ENCODE data around the gene RAPGEF1. TPM values are rescaled to one million over a fixed set of nuclear protein-coding genes. Genes with fewer than 3 reads are reported as not detected.
A peak's percentile ranks its signal among the peaks of the same experiment; 100 is the strongest.

The RAPGEF1 gene
- total RNA-seq, 1 donor, result 33.7 TPM

- DNase-seq (ENCODE audit: low read depth), result no peak
- no peak overlapping the region for H3K4me3 ChIP-seq (ENCODE audit: low read depth, low read length)
- no peak for TF ChIP-seq CTCF (IDR thresholded peaks at IDR 0.05; ENCODE audit: insufficient read depth, low read length)
Observed at GRCh38 chr9:131731237-131731636, 8.6 kb downstream of the RAPGEF1 start.

- TF ChIP-seq CTCF (IDR thresholded peaks at IDR 0.05; ENCODE audit: insufficient read depth, low read length), result no peak
- no peak overlapping the region for H3K4me3 ChIP-seq (ENCODE audit: low read depth, low read length)
- DNase-seq (ENCODE audit: low read depth), result no peak
Observed at GRCh38 chr9:131728961-131729360, 10.9 kb downstream of the RAPGEF1 start.

- TF ChIP-seq CTCF (IDR thresholded peaks at IDR 0.05; ENCODE audit: insufficient read depth, low read length), result no peak
- DNase-seq (ENCODE audit: low read depth), result no peak
- H3K4me3 ChIP-seq (ENCODE audit: low read depth, low read length), result no peak overlapping the region
Observed at GRCh38 chr9:131728546-131728910, 11.3 kb downstream of the RAPGEF1 start.

- no peak overlapping the region for H3K4me3 ChIP-seq (ENCODE audit: low read depth, low read length)
Observed at GRCh38 chr9:131727795-131728545, 11.9 kb downstream of the RAPGEF1 start.

GRCh38 chr9:131727184-131727759 lies 12.6 kb downstream of the RAPGEF1 start:
- DNase-seq (ENCODE audit: low read depth), result peak; percentile 17
- no peak for TF ChIP-seq CTCF (IDR thresholded peaks at IDR 0.05; ENCODE audit: insufficient read depth, low read length)
- no peak overlapping the region for H3K4me3 ChIP-seq (ENCODE audit: low read depth, low read length)

More at GRCh38 chr9:131727795-131728545, 11.9 kb downstream of the RAPGEF1 start:
- no peak for DNase-seq (ENCODE audit: low read depth)
- no peak for TF ChIP-seq CTCF (IDR thresholded peaks at IDR 0.05; ENCODE audit: insufficient read depth, low read length)

- no peak for TF ChIP-seq CTCF (IDR thresholded peaks at IDR 0.05; ENCODE audit: insufficient read depth, low read length)
- DNase-seq (ENCODE audit: low read depth), result no peak
- no peak overlapping the region for H3K4me3 ChIP-seq (ENCODE audit: low read depth, low read length)
Observed at GRCh38 chr9:131724683-131725082, 15.2 kb downstream of the RAPGEF1 start.
